Lower leg skin (tissue), 4 donors: ENCODE data around the gene TPH2. TPM values are rescaled to one million over a fixed set of nuclear protein-coding genes. Genes with fewer than 3 reads are reported as not detected.

Experiments
- DNase-seq, 2 donors: peaks; one replicate each; pipeline ENCODE4 v3.0.0-alpha.2; 2019; ENCODE audit warnings: low spot score in 2 of 2
- H3K4me3 ChIP-seq: fragments of 200-600 bp; sonication (generic); 2 replicates; pipeline ENCODE4 v1.5.1; 2017; ENCODE audit warnings: mild to moderate bottlenecking, low read depth; ENCODE audit not compliant: poor library complexity, severe bottlenecking
- CTCF ChIP-seq, 3 donors: fragments of 450-650 bp; IDR thresholded peaks; one replicate each; pipeline ENCODE4 v1.5.1; 2016; ENCODE audit warnings: antibody characterized with exemption in 3 of 3, mild to moderate bottlenecking in 3 of 3, moderate library complexity in 2 of 3
- POLR2A ChIP-seq, 2 donors: fragments of 450-650 bp; IDR thresholded peaks; one replicate each; pipeline ENCODE4 v1.6.1; 2016 to 2017; ENCODE audit warnings: antibody characterized with exemption in 2 of 2, mild to moderate bottlenecking in 1 of 2, moderate library complexity in 1 of 2
- WGBS, 2 donors: methylation state at CpG; one replicate each; pipeline ENCODE4 v1.1.5; 2018; 5-methylcytosine and 5-hydroxymethylcytosine counted together
- intact Hi-C: fragments of 100-400 bp; cut with DNase I; formaldehyde crosslinking; loops from one replicate; pipeline ENCODE4 v1.15.0; 2023; ENCODE audit warnings: low total_unique reads
- total RNA-seq, 4 donors: library from RNA; depleted of rRNA; stranded (reverse); fragments of >200 nt; gene quantifications; one replicate each; pipeline ENCODE4 v1.1.0, GENCODE V29; 2016

The TPH2 gene
- total RNA-seq, 4 donors from 2014 or later, result not detected

- intact Hi-C loops, result no loop called here
- no peak for TF ChIP-seq CTCF (IDR thresholded peaks at IDR 0.05)
- TF ChIP-seq POLR2A (IDR thresholded peaks at IDR 0.05), result no peak
- WGBS, 2 donors, result 60 to 66% methylated on average over 4 of the region's 4 CpGs
- no peak overlapping the region for H3K4me3 ChIP-seq
- DNase-seq, result no peak
Measured at GRCh38 chr12:71958993-71959578, 20.4 kb downstream of the TPH2 start.

GRCh38 chr12:71967211-71967610 is 28.6 kb downstream of the TPH2 start:
- TF ChIP-seq POLR2A (IDR thresholded peaks at IDR 0.05) (no peak), CTCF (IDR thresholded peaks at IDR 0.05) (no peak)
- DNase-seq, result no peak
- no peak overlapping the region for H3K4me3 ChIP-seq
- 81 to 86% methylated on average over 3 of the region's 3 CpGs for WGBS, 2 donors
- intact Hi-C loops, result no loop called here

GRCh38 chr12:71969330-71969729 is 30.7 kb downstream of the TPH2 start:
- H3K4me3 ChIP-seq, result no peak overlapping the region
- intact Hi-C loops, result no loop called here
- WGBS, 2 donors, result 88 to 91% methylated on average over 1 of the region's 1 CpG
- no peak for TF ChIP-seq CTCF (IDR thresholded peaks at IDR 0.05)
- TF ChIP-seq POLR2A (IDR thresholded peaks at IDR 0.05), result no peak
- no peak for DNase-seq

GRCh38 chr12:71970031-71970430 is 31.4 kb downstream of the TPH2 start:
- TF ChIP-seq CTCF (IDR thresholded peaks at IDR 0.05) (no peak), POLR2A (IDR thresholded peaks at IDR 0.05) (no peak)
- H3K4me3 ChIP-seq, result no peak overlapping the region
- 81 to 91% methylated on average over 5 of the region's 5 CpGs for WGBS, 2 donors
- no peak for DNase-seq
- intact Hi-C loops, result no loop called here

- intact Hi-C loops, result no loop called here
- no peak for DNase-seq
- TF ChIP-seq CTCF (IDR thresholded peaks at IDR 0.05), result no peak
- no peak for TF ChIP-seq POLR2A (IDR thresholded peaks at IDR 0.05)
- H3K4me3 ChIP-seq, result no peak overlapping the region
- WGBS, 2 donors, result 52 to 66% methylated on average over 4 of the region's 4 CpGs
Measured at GRCh38 chr12:71972441-71973074, 33.9 kb downstream of the TPH2 start.

GRCh38 chr12:71973687-71974086 is 35.0 kb downstream of the TPH2 start:
- no peak for DNase-seq
- TF ChIP-seq POLR2A (IDR thresholded peaks at IDR 0.05) (no peak), CTCF (IDR thresholded peaks at IDR 0.05) (no peak)
- no peak overlapping the region for H3K4me3 ChIP-seq
- WGBS, 2 donors, result 58 to 86% methylated on average over 4 of the region's 4 CpGs
- intact Hi-C loops, result no loop called here
